ENCODE data around the gene THAP4. TPM values are rescaled to one million over a fixed set of nuclear protein-coding genes. Genes with fewer than 3 reads are reported as not detected.

Gene THAP4
- polyA plus RNA-seq, 1 donor (not counting 4 experiments of a cell fraction or from before 2014, with no cell fraction given): 30.3 TPM

GRCh38 chr2:241571821-241572620, 64.9 kb downstream of the THAP4 start:
- peaks cover 14% of the 10 kb centered on the region for H3K79me2 ChIP-seq (ENCODE audit: control insufficient read depth, insufficient read depth, low read length)
- no peak overlapping the region for H3K4me3 ChIP-seq (ENCODE audit: control insufficient read depth in 2 of 3, extremely low read depth in 1 of 3, insufficient read depth in 2 of 3, low read depth in 1 of 3, low read length in 3 of 3)
- DNase-seq (ENCODE audit: low read depth, low spot score) (no peak), FAIRE-seq (no peak)
- no peaks in the 10 kb centered on the region for H3K9me1 ChIP-seq (ENCODE audit: control insufficient read depth, extremely low read depth, insufficient read depth, low read length)
- peaks cover 6 to 12% of the 10 kb centered on the region in 2 experiments for H3K36me3 ChIP-seq (ENCODE audit: control insufficient read depth in 2 of 2, extremely low read depth in 1 of 2, insufficient read depth in 2 of 2, low read length in 2 of 2)
- no peak overlapping the region for H3K4me2 ChIP-seq (ENCODE audit: control insufficient read depth, extremely low read depth, insufficient read depth, low read depth, low read length)
- no peak overlapping the region for H3K27ac ChIP-seq (ENCODE audit: control insufficient read depth, insufficient read depth, low read length)
- no peaks in the 10 kb centered on the region for H3K9me3 ChIP-seq (ENCODE audit: control insufficient read depth, low read depth, low read length)
- H2AFZ ChIP-seq (ENCODE audit: control insufficient read depth, low read length): no peak overlapping the region
- H4K20me1 ChIP-seq (ENCODE audit: control insufficient read depth, extremely low read depth, insufficient read depth, low read length): peaks cover 5% of the 10 kb centered on the region
- dilution Hi-C loops (cut with MboI; ENCODE audit: extremely low pct_ligation_motif_present, low sequenced_read_pairs): no loop called here
- no peaks in the 10 kb centered on the region for H3K27me3 ChIP-seq (ENCODE audit: control insufficient read depth, extremely low read depth, insufficient read depth, low read length)
- no peaks in the 10 kb centered on the region for H3K4me1 ChIP-seq (ENCODE audit: control insufficient read depth, extremely low read depth, insufficient read depth, low read length)
- TF ChIP-seq EZH2 (IDR thresholded peaks at IDR 0.05; ENCODE audit: low read length) (no peak), CTCF (optimal IDR thresholded peaks at IDR 0.05 in 1 of 3, IDR thresholded peaks at IDR 0.05 in 1 of 3, conservative IDR thresholded peaks at IDR 0.05 in 1 of 3; ENCODE audit: extremely low read depth in 1 of 3, insufficient read depth in 2 of 3, low read length in 3 of 3) (no peak)
- no peak overlapping the region for H3K9ac ChIP-seq (ENCODE audit: control insufficient read depth, extremely low read depth, insufficient read depth, low read length)

- Histone ChIP-seq H3K4me1 (ENCODE audit: control insufficient read depth, extremely low read depth, insufficient read depth, low read length) (no peaks in the 10 kb centered on the region), H3K27me3 (ENCODE audit: control insufficient read depth, extremely low read depth, insufficient read depth, low read length) (no peaks in the 10 kb centered on the region), H4K20me1 (ENCODE audit: control insufficient read depth, extremely low read depth, insufficient read depth, low read length) (peaks cover 5% of the 10 kb centered on the region), H3K27ac (ENCODE audit: control insufficient read depth, insufficient read depth, low read length) (no peak overlapping the region), H2AFZ (ENCODE audit: control insufficient read depth, low read length) (no peak overlapping the region), H3K9me1 (ENCODE audit: control insufficient read depth, extremely low read depth, insufficient read depth, low read length) (no peaks in the 10 kb centered on the region), H3K79me2 (ENCODE audit: control insufficient read depth, insufficient read depth, low read length) (peaks cover 18% of the 10 kb centered on the region), H3K36me3 (ENCODE audit: control insufficient read depth in 2 of 2, extremely low read depth in 1 of 2, insufficient read depth in 2 of 2, low read length in 2 of 2) (peaks cover 6 to 12% of the 10 kb centered on the region in 2 experiments), H3K9ac (ENCODE audit: control insufficient read depth, extremely low read depth, insufficient read depth, low read length) (no peak overlapping the region), H3K9me3 (ENCODE audit: control insufficient read depth, low read depth, low read length) (no peaks in the 10 kb centered on the region), H3K4me2 (ENCODE audit: control insufficient read depth, extremely low read depth, insufficient read depth, low read depth, low read length) (no peak overlapping the region), H3K4me3 (ENCODE audit: control insufficient read depth in 2 of 3, extremely low read depth in 1 of 3, insufficient read depth in 2 of 3, low read depth in 1 of 3, low read length in 3 of 3) (no peak overlapping the region)
- no peak for TF ChIP-seq CTCF (optimal IDR thresholded peaks at IDR 0.05 in 1 of 3, IDR thresholded peaks at IDR 0.05 in 1 of 3, conservative IDR thresholded peaks at IDR 0.05 in 1 of 3; ENCODE audit: extremely low read depth in 1 of 3, insufficient read depth in 2 of 3, low read length in 3 of 3)
- DNase-seq (ENCODE audit: low read depth, low spot score): no peak
- dilution Hi-C loops (cut with MboI; ENCODE audit: extremely low pct_ligation_motif_present, low sequenced_read_pairs): no loop called here
- no peak for FAIRE-seq
These were observed 65.9 kb downstream of the THAP4 start for GRCh38 chr2:241570961-241571581.

Data from keratinocyte (primary cell).